ENCODE results near the gene CLEC6A. TPM values are rescaled to one million over a fixed set of nuclear protein-coding genes. Genes with fewer than 3 reads are reported as not detected.
"Not testable (repeated sequence)": the region's sequence is repeated elsewhere in the genome, so short reads cannot be mapped to it uniquely, and the experiment has no call there.

Gene CLEC6A
- total RNA-seq, 1 donor from 2014 or later: not detected

DNA sequence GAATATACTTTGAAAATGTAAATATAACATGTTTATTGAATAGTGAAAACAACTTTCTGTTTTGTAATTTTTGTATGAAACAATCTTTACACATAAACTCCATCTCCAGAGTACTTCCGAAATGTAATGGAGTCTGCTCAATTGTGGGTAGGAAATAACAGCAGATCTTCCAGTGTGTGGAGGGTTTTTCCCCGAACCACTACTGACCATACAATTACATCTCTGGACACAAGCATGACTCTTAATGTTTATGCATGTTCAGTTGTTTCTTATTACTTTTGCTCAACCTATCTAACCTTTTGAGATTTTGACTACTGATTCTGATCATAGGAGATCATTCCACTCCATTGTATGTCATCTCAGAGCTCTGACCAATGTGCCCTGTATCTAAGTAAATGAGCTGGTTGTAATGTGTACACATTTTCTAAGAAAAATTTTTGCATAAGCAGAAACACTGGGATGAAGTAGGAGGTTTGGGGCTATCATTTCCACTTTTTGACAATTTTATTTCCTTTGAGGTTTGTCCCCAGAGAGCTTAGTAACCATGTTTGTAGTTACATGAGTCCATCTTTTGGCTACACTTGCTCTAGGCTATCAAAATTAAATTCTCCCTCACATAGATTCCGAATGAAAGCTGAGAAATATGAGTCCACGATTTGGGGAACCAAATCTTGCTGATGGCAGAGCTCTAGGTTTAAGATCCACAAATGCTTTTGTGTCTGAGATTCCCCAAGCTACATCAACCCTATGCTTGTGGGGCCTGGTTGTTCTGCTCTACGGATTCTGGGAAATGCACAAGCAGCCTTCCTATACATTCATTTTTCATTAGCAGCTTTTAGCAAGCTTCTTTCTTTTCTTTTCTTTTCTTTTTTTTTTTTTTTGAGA lies 36.1 kb downstream of the CLEC6A start:
- TF ChIP-seq EZH2 (IDR thresholded peaks at IDR 0.05): no peak
- TF ChIP-seq EZH2phosphoT487 (IDR thresholded peaks at IDR 0.05): no peak
- TF ChIP-seq CTCF (IDR thresholded peaks at IDR 0.05): no peak
- Mint-ChIP-seq H3K36me3 (no peaks in the 10 kb centered on the region), H3K4me1 (peaks cover 3% of the 10 kb centered on the region), H3K27me3 (ENCODE audit: insufficient read depth, low read depth) (peaks cover 2% of the 10 kb centered on the region), H3K4me3 (no peak overlapping the region), H3K27ac (no peak overlapping the region), H3K9me3 (no peaks in the 10 kb centered on the region)
- Histone ChIP-seq H3K4me3 (no peak overlapping the region), H3F3A (ENCODE audit: low read depth) (no peaks in the 10 kb centered on the region), H4K20me1 (ENCODE audit: low read depth) (no peaks in the 10 kb centered on the region), H3K9me3 (ENCODE audit: low read depth) (no peaks in the 10 kb centered on the region), H3K4me1 (peaks cover 7% of the 10 kb centered on the region), H3K27ac (no peak overlapping the region), H3K27me3 (no peaks in the 10 kb centered on the region), H2AFZ (replicated peaks) (no peak overlapping the region), H3K36me3 (no peaks in the 10 kb centered on the region), H3K9ac (no peak overlapping the region), H3K4me2 (no peak overlapping the region), H3K79me2 (ENCODE audit: low read depth) (no peaks in the 10 kb centered on the region)
- DNase-seq (ENCODE audit: low spot score): no peak

DNA sequence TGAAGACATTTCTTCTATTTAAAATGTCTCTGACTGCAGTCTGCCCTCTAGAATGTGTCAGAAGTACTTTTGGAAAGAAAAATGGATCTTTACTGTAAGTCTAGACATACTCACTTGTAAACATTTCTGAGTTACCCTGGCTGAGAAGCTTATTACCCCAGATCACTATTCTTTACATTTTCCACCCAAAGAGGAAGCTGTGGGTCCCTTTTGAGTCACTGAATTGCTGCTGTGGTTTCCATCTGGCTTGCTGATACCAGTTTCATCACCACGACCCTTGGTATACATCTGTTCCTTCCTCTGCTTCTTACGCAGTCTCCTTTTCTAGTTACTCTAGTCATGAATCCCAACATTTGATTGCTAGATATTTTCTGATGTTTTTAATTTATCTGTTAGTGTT lies 37.3 kb downstream of the CLEC6A start:
- DNase-seq (ENCODE audit: low spot score): no peak
- no peak for TF ChIP-seq EZH2phosphoT487 (IDR thresholded peaks at IDR 0.05)
- TF ChIP-seq EZH2 (IDR thresholded peaks at IDR 0.05): no peak
- TF ChIP-seq CTCF (IDR thresholded peaks at IDR 0.05): no peak
- Histone ChIP-seq H3K4me2 (no peak overlapping the region), H3K79me2 (ENCODE audit: low read depth) (no peaks in the 10 kb centered on the region), H3F3A (ENCODE audit: low read depth) (no peaks in the 10 kb centered on the region), H3K27ac (no peak overlapping the region), H3K4me1 (peaks cover 7% of the 10 kb centered on the region), H4K20me1 (ENCODE audit: low read depth) (no peaks in the 10 kb centered on the region), H2AFZ (replicated peaks) (no peak overlapping the region), H3K4me3 (no peak overlapping the region), H3K9ac (no peak overlapping the region), H3K9me3 (ENCODE audit: low read depth) (no peaks in the 10 kb centered on the region), H3K36me3 (no peaks in the 10 kb centered on the region), H3K27me3 (no peaks in the 10 kb centered on the region)
- Mint-ChIP-seq H3K27me3 (ENCODE audit: insufficient read depth, low read depth) (peaks cover 2% of the 10 kb centered on the region), H3K9me3 (no peaks in the 10 kb centered on the region), H3K36me3 (no peaks in the 10 kb centered on the region), H3K27ac (no peak overlapping the region), H3K4me1 (peaks cover 3% of the 10 kb centered on the region), H3K4me3 (no peak overlapping the region)

DNA sequence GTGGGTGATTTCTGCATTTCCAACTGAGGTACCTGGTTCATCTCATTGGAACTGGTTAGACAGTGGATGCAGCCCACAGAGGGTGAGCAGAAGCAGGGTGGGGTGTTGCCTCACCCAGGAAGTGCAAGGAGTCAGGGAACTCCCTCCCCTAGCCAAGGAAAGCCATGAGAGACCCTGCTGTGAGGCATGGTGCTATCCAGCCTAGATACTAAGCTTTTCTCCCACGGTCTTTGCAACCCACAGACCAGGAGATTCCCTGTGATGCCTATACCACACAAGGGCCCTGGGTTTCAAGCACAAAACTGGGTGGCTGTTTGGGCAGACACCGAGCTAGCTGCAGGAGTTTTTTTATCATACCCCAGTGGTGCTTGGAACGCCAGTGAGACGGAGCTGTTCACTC lies 39.9 kb downstream of the CLEC6A start:
- not testable (repeated sequence) for H3K79me2 ChIP-seq (ENCODE audit: low read depth); DNase-seq (ENCODE audit: low spot score); H3F3A ChIP-seq (ENCODE audit: low read depth); H3K4me2 ChIP-seq; H3K27me3 Mint-ChIP-seq (ENCODE audit: insufficient read depth, low read depth); H3K4me3 Mint-ChIP-seq; H3K4me1 Mint-ChIP-seq; H3K9me3 ChIP-seq (ENCODE audit: low read depth); H3K27ac Mint-ChIP-seq; H3K36me3 Mint-ChIP-seq; H3K9me3 Mint-ChIP-seq; H3K27ac ChIP-seq; H3K4me3 ChIP-seq; H3K9ac ChIP-seq; H4K20me1 ChIP-seq (ENCODE audit: low read depth); H3K27me3 ChIP-seq; H3K36me3 ChIP-seq; H3K4me1 ChIP-seq
- peak overlapping the region; percentile 89 for H2AFZ ChIP-seq (replicated peaks)

DNA sequence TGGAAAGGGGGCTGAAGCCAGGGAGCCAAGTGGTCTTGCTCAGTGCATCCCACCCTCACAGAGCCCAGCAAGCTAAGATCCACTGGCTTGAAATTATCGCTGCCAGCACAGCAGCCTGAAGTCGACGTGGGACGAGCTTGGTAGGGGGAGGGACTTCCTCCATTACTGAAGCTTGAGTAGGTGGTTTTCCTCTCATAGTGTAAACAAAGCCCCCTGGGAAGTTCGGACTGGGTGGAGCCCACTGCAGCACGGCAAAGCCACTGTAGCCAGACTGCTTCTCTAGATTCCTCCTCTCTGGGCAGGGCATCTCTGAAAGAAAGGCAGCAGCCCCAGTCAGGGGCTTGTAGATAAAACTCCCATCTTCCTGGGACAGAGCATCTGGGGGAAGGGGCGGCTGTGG lies 40.3 kb downstream of the CLEC6A start:
- H3K27ac ChIP-seq; H3K9ac ChIP-seq; H3K4me3 Mint-ChIP-seq; H3K4me1 Mint-ChIP-seq; H3K27ac Mint-ChIP-seq; H3K4me1 ChIP-seq; H3K79me2 ChIP-seq (ENCODE audit: low read depth); H3K4me2 ChIP-seq; H3K36me3 Mint-ChIP-seq; H3K27me3 ChIP-seq; H3K27me3 Mint-ChIP-seq (ENCODE audit: insufficient read depth, low read depth); DNase-seq (ENCODE audit: low spot score); H3K9me3 Mint-ChIP-seq; H4K20me1 ChIP-seq (ENCODE audit: low read depth); H3K36me3 ChIP-seq; H3K9me3 ChIP-seq (ENCODE audit: low read depth); H3F3A ChIP-seq (ENCODE audit: low read depth); H3K4me3 ChIP-seq: not testable (repeated sequence)
- peak overlapping the region; percentile 89 for H2AFZ ChIP-seq (replicated peaks)

Data from neural progenitor cell (in vitro differentiated cells).